Breast epithelium (tissue), 3 donors: ENCODE results near the gene SHB.

ENCODE experiments used
- POLR2A ChIP-seq: fragments of 450-650 bp; IDR thresholded peaks from one replicate; pipeline ENCODE4 v1.6.1; 2016; ENCODE audit warnings: antibody characterized with exemption, mild to moderate bottlenecking, moderate library complexity
- TF ChIP-seq, protein P1 (sequence below), 3 donors: fragments of 450-650 bp; IDR thresholded peaks; one replicate each; pipeline ENCODE4 v1.5.1; 2016 to 2017; ENCODE audit warnings: antibody characterized with exemption in 3 of 3, mild to moderate bottlenecking in 3 of 3, moderate library complexity in 3 of 3

DNA sequence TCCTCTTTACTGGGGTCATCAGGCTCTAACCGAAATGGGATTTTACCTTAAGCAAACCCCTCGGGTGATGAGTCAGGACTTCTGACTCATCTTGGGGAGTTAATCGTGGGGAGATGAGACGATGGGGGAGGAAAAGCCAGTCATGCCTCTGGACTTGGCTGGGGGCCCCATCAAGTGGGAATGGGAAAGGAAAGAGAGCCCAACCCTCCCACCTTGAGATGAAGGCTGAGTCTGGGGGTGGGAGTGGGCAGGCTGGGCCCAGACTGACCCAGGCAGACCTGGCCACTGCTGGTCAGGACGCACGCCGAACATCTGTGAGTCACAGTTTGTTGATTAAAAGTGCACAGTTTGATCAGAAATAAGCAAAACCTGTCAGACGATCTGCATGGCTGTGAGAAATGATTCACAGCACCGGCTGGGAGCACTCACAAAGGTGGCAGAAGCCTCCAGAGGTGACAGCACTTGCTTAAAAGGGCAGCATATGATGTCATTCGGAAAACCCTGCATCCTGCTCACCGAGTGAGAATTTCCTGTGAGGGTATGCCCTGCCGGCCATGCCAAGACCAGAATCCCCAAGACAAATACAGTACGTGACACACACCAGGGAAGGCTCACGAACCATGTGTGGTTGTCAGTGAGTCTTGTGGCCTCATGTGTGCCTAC is 115.1 kb downstream of the SHB start:
- TF ChIP-seq, protein P1, sequence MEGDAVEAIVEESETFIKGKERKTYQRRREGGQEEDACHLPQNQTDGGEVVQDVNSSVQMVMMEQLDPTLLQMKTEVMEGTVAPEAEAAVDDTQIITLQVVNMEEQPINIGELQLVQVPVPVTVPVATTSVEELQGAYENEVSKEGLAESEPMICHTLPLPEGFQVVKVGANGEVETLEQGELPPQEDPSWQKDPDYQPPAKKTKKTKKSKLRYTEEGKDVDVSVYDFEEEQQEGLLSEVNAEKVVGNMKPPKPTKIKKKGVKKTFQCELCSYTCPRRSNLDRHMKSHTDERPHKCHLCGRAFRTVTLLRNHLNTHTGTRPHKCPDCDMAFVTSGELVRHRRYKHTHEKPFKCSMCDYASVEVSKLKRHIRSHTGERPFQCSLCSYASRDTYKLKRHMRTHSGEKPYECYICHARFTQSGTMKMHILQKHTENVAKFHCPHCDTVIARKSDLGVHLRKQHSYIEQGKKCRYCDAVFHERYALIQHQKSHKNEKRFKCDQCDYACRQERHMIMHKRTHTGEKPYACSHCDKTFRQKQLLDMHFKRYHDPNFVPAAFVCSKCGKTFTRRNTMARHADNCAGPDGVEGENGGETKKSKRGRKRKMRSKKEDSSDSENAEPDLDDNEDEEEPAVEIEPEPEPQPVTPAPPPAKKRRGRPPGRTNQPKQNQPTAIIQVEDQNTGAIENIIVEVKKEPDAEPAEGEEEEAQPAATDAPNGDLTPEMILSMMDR (IDR thresholded peaks at IDR 0.05), result no peak
- TF ChIP-seq POLR2A, result no peak
